AG08396 (cell line): ENCODE data around the gene MCM3AP.

ENCODE experiments used
- DNase-seq: peaks from one replicate; pipeline ENCODE4 v3.0.0; 2012; ENCODE audit warnings: low spot score, mixed read lengths

MCM3AP gene

DNA sequence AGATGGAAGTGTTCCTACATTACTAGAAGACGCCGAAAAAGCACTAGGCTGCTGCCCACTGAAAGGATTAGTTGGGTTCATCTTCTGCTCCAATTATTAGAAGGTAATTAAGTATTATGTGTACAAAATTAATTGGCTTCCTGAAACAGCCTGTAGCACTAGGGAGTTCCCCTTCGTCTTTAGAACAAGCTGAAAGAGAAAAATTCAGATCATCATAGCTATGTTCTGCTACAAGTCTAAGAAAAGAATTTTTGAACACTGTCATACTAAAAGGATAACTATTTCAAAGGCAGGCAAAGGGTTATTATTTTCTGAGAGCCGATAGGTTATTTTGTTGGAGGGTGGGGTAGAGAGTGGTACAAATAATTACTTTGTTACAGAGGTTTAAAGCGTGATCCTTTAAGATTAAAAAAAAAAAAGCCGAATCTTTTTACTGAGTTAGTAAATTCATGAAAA, at the start of gene MCM3AP:
MCM3AP (minus strand) TSS at position 406 of the 456 bp plus-strand sequence; CDS start at position 81, 325 bp downstream.
- DNase-seq = no peak

GRCh38 chr21:46334351-46335140, 49.1 kb upstream of the MCM3AP start:
- no peak for DNase-seq

DNA sequence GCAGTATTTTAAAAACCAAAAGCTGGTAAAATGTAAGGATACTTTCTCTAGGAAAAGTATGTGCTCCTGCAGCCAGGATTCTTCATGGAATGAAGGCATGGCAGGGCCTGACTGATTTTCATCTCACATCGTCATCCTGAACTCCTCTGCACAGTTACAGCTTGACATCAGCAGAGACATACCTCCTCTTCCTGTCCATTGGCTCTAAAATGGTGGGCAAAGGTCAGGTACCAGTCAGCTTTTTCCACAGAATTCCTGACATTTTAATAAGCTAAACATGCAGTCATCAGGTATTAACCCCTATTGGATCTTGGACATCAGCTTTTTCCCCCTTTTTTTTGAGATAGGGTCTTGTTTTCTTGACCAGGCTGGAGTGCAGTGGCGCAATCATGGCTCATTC, 44.4 kb upstream of the MCM3AP start:
- no peak for DNase-seq

GRCh38 chr21:46328151-46328550, 42.7 kb upstream of the MCM3AP start:
- no peak for DNase-seq

DNA sequence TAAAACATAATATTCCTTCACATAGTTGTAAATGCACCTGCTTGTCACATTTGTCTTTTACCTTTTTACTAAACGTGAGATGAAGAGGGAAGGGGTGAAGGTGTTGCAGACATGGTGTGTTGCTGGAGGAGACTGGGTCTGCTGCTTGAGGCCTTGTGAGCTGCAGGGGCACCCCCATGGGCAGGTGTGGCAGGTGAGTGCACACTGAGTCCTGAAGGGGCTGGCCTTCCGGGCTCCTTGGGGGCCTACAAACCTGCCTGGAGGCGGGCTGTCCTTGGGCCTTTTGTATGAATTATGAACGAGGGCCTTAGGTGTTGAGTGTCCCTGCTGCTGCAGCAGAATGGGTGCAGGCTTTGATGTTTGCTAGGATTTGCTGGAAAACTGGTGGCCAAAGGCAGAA, 42.3 kb upstream of the MCM3AP start:
- no peak for DNase-seq

GRCh38 chr21:46326110-46326703, 40.8 kb upstream of the MCM3AP start:
- no peak for DNase-seq

DNA sequence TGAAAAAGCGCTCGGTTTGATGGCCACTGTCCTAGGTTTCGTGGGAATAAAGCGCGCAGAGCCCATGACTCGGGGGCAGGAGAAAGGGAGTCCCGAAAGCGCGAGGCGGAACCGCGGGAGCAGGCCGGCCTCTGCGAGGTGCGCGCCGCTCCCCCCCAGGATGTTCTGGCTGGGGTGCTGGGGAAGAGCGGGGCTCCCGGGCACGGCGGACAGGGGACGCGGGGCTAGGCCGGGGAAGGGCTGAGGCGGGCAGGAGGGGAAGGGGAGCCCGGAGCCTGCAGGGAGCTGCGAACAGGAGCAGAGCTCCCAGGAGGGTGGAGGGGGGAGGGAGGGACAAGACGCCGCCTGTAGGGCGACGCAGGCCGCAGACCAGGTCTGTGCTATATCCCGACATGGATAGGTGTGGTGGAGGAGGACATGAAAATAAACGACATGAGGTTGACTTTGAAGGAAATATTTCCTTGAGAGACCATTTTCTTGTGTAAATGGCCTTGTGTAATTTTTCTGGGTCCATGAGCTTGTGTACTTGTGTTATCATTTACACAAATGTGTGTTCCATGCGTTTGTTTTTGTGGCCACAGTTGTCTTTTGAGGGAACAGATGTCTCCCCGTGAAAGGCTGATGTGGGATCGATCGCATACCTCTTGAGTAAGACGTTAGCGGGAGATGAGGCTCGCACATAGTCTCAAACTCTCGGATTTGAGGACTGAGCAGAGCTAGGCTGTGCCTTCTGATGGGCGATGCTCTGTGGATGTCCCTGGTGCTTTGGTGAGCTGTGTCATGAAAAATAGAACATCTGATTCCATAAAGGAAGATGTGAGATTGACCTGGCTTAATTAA, 39.9 kb upstream of the MCM3AP start:
- peak; percentile 63 for DNase-seq

DNA sequence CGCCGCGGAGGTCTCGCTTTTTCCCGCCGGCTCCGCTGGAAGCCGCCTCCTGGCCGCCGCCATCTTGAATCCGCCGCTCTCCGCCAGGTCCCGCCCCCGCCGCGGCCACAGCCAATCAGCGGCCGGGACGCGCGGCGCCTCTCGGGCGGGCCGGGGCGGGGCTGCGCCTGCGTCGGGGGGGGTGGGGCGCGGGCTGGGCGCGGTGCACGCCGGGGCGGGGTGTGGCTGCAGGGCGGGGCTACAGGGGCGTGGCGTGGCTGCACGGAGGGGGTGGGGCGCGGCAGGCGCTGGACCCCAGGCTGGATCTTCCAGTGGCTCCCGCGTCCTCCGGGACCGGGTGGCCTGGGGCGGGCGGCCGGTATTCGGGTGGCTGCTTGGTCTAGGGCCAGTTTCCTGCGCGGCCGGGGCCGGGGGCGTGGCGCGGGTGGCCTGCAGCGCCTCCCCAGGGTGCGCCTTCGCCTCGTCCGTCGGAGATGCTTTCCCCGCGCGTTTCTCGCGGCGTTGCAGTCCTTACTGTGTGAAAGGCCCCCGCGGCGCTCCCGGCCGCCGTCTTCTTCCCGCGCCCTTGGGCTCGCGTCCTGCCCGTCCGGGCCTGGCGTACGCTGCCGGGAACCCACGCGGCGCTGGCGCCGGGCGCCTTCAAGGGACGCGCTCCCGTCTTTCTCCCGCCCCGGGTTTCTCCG, 39.1 kb upstream of the MCM3AP start:
- peak; percentile 98 for DNase-seq

- DNase-seq = peak; percentile 100
Observed at GRCh38 chr21:46323710-46324389, 38.4 kb upstream of the MCM3AP start, which contains the start of the genes C21orf58 and PCNT. Gene C21orf58, minus strand, starts transcription at chr21:46323870. Its CDS starts 1,132 bp downstream, at chr21:46322738. Gene PCNT, plus strand, starts transcription at chr21:46324156. Its CDS starts 73 bp downstream, at chr21:46324229.

DNA sequence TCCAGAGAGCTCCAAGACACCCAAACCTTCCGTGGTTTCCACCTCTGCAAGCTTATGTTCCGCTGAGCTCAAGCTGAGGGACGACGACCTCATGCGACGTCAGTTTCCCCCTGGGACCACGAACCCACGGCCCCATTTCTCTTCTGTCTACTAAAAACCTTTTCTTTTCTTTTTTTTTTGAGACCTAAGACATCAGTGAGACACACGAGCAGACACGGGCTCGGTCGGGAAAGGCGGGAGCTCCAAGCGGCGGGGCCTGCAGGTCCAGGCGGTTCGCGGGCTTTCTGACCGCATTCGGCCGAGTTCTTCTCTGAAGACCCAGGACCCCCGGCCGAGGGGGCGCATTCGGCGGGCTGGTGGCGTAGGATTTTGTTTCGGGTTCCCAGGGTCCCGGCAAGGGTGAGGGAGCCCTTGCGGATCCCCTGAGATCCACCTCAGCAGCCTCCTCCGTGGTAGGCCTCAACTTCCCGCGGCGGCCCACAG, 37.9 kb upstream of the MCM3AP start:
- no peak for DNase-seq

- peak; percentile 54 for DNase-seq
Observed at GRCh38 chr21:46322351-46323226, 37.2 kb upstream of the MCM3AP start.

GRCh38 chr21:46320331-46320801, 35.0 kb upstream of the MCM3AP start:
- DNase-seq = no peak

GRCh38 chr21:46319186-46319585, 33.8 kb upstream of the MCM3AP start:
- no peak for DNase-seq

- DNase-seq = no peak
Observed at GRCh38 chr21:46318464-46318845, 33.0 kb upstream of the MCM3AP start.

- no peak for DNase-seq
Observed at GRCh38 chr21:46317710-46318463, 32.5 kb upstream of the MCM3AP start.

GRCh38 chr21:46316708-46317324, 31.4 kb upstream of the MCM3AP start:
- no peak for DNase-seq

GRCh38 chr21:46314441-46315020, 29.1 kb upstream of the MCM3AP start:
- DNase-seq = no peak

DNA sequence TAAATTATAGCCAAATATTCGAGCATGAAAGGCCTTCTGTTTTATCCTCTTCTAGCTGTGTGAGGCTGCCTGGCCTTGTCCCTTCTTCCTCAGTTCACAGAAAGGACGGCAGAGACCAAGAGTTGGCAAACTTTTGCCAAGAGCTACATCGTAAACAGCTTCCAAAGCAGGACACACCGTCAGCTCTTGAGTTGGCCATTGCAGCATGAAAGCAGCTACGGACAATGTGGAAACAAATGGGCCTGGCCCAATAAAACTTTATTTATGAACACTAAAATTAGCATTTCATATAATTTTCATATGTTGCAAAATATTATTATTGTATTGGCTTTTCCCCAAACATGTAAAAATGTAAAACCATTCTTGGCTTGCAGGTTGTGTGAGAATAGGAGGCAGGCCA, 27.5 kb upstream of the MCM3AP start:
- no peak for DNase-seq
